Bronchial epithelial cell (primary cell): ENCODE measurements around the gene KNDC1. TPM values are rescaled to one million over a fixed set of nuclear protein-coding genes. Genes with fewer than 3 reads are reported as not detected.
A peak's percentile ranks its signal among the peaks of the same experiment; 100 is the strongest.

Source experiments
- DNase-seq: peaks from one replicate; pipeline ENCODE4 v3.0.0-alpha.2; 2010; ENCODE audit warnings: low read depth
- FAIRE-seq: peaks from 2 replicates; lab custom pipeline; 2011; peaks lifted over from hg19 to GRCh38; lab: Jason Lieb, UNC
- H3K27me3 ChIP-seq: 2 replicates; pipeline ENCODE4 v1.5.1; 2011; ENCODE audit warnings: low read length; ENCODE audit not compliant: control insufficient read depth, insufficient read depth
- H3K36me3 ChIP-seq: 2 replicates; pipeline ENCODE4 v1.5.1; 2011; ENCODE audit warnings: low read length; ENCODE audit not compliant: control insufficient read depth, insufficient read depth
- H3K4me3 ChIP-seq: 2 replicates; pipeline ENCODE4 v1.5.1; 2011; ENCODE audit warnings: mild to moderate bottlenecking, low read depth, low read length, control low read depth
- total RNA-seq: library from RNA; depleted of rRNA; stranded (reverse); fragments of >200 nt; gene quantifications from 2 replicates; pipeline ENCODE4 v1.2.1, GENCODE V29; 2014
- TF ChIP-seq, protein P1 (sequence below): IDR thresholded peaks from 2 replicates; pipeline ENCODE4 v1.5.1; 2011; ENCODE audit warnings: mild to moderate bottlenecking, moderate library complexity, low read length, control low read depth, inconsistent platforms; ENCODE audit not compliant: insufficient read depth, severe bottlenecking

Gene KNDC1
- total RNA-seq, 1 donor from 2014 or later = under 0.01 TPM

DNA sequence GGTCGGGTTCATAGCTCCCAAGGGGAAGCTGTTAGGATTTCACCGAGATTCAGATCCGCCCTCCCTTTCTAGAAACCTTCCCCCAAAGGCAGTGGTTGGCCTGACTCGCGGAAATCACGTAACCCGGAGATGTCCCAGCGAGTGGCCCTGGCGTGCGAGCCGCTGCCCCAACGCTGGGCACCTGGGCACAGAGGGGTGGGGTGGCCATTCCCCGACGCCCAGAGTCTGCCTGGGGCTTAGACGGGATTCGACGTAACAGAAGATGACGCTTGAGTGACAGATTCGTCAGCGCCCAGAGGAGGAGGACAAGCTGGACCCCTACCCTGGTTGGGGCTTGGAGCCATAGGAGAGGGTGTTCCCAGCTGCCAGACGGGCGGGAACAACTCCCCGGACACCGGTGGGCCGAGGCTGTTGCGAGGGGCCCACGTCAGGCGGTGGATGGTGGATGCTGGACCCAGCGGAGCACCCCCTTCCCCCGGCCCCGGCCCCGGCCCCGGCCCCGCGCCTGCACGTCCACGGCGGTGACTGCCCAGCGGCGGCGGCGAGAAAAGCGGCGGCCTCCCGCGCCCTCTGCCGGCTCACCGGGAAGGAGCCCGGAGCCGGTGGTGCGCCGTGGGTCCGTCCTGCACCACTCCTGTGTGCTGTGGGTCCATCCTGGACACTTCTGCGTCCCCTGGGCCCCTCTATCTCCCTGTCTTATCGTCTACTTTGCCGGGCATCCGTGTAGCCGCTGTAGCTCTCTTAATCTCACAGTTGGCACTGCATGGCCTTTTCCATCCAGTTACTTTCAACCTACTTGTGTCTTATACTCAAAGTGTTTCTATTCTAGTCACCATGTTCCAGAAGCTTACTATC, 35.4 kb upstream of the KNDC1 start:
- Histone ChIP-seq H3K4me3 (no peak overlapping the region), H3K36me3 (no peaks in the 10 kb centered on the region), H3K27me3 (no peaks in the 10 kb centered on the region)
- TF ChIP-seq, protein P1, sequence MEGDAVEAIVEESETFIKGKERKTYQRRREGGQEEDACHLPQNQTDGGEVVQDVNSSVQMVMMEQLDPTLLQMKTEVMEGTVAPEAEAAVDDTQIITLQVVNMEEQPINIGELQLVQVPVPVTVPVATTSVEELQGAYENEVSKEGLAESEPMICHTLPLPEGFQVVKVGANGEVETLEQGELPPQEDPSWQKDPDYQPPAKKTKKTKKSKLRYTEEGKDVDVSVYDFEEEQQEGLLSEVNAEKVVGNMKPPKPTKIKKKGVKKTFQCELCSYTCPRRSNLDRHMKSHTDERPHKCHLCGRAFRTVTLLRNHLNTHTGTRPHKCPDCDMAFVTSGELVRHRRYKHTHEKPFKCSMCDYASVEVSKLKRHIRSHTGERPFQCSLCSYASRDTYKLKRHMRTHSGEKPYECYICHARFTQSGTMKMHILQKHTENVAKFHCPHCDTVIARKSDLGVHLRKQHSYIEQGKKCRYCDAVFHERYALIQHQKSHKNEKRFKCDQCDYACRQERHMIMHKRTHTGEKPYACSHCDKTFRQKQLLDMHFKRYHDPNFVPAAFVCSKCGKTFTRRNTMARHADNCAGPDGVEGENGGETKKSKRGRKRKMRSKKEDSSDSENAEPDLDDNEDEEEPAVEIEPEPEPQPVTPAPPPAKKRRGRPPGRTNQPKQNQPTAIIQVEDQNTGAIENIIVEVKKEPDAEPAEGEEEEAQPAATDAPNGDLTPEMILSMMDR = peak; percentile 12
- FAIRE-seq (no peak), DNase-seq (no peak)

DNA sequence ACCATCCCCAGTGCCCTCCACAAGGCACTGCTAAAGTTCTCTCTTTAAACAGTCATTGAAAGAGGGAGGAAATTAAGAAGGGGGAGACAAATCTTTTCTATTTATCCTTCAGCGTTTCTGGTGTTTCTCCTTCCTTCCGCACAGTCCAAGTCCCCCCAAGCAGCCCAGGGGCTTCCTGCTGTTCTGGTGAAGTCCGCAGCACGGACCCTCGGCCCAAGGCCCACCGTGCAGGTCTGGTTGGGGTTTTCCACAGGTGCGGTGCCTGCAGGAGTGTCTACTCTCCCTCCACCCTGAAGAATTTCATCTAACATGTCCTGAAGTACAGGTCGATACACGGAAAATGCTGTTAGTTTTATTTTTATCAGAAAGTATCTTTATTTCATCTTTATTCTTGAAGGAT, 34.1 kb upstream of the KNDC1 start:
- no peak for DNase-seq
- no peaks in the 10 kb centered on the region for H3K36me3 ChIP-seq
- no peak overlapping the region for H3K4me3 ChIP-seq
- TF ChIP-seq, protein P1 = no peak
- no peaks in the 10 kb centered on the region for H3K27me3 ChIP-seq
- FAIRE-seq = no peak

DNA sequence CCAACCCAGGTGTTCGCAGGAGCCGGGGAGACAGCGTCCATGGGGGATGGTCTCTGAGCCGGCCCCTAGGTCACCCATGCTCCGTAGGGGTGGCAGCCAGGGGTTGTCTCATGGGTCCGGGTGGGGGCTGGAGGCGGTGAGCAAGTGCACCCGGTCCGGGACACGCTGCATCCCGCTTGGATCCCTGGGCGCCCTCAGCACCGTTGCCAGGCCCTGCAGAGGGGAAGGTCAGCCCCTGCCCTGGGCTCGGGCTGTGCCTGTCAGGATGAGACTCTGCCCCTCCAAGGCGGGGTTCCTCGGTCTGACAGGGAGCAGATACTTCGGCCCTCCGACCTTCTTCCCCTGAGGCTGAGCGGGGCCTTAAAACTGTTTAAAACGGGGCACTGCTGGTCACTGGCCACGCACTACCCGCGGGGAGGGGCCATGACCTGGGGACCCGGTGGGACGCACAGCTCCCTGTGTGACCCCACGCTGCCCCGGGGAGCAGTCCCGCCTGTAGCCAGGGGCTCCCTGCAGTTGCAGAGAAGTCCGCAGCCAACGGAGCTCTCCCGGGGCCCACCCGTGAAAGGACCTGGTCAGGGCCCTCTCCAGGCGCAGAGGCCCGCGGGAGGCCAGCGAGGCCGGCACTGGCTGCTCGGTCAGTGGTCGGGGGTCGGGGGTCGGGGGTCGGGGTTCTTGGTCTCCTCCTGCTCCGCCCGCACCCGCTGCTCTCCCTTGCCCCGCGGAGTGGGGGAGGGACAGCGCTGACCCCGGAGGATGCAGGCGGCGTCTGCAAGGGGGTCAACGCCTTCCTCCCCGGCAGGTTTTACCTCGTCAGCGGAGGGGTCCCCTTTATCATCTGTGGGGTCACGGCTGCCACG, 33.4 kb upstream of the KNDC1 start:
- TF ChIP-seq, protein P1 = no peak
- Histone ChIP-seq H3K4me3 (no peak overlapping the region), H3K36me3 (no peaks in the 10 kb centered on the region), H3K27me3 (no peaks in the 10 kb centered on the region)
- no peak for DNase-seq
- FAIRE-seq = no peak

DNA sequence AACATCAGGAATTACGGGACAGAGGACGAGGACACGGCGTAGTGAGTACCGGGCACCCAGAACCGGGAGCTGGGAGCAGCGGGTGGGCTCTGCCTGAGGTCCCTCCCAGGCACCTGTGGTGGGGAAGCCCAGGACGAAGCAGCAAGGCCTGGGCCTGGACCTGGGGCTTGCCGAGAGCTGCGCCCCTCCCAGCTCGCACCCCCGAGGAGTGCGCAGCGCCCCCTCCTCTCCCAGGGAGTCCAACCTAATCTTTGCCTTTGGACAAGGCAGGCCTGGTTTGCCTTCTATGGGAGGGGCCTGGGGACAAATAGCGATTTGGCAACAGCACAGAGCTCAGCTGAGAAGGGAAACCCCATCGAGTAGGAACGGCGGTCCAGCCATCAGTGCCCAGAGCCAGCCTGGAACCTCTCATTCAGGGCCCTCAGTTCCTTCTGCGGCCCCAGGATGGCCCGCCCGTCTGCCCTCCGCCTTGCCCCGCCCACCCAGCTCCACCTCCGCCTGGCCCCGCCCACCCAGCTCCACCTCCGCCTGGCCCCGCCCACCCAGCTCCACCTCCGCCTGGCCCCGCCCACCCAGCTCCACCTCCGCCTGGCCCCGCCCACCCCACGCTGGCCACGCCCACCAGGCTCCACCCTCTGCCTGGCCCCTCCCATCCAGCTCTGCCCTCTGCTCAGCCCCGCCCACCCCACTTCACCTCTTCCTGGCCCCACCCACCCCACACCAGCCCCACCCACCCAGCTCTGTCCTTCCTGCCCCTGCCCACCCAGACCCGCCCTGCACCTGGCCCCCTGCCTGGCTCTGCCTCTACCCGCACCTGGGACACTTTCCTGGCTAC, 32.5 kb upstream of the KNDC1 start:
- DNase-seq (no peak), FAIRE-seq (no peak)
- Histone ChIP-seq H3K27me3 (no peaks in the 10 kb centered on the region), H3K36me3 (no peaks in the 10 kb centered on the region), H3K4me3 (no peak overlapping the region)
- TF ChIP-seq, protein P1 = no peak

DNA sequence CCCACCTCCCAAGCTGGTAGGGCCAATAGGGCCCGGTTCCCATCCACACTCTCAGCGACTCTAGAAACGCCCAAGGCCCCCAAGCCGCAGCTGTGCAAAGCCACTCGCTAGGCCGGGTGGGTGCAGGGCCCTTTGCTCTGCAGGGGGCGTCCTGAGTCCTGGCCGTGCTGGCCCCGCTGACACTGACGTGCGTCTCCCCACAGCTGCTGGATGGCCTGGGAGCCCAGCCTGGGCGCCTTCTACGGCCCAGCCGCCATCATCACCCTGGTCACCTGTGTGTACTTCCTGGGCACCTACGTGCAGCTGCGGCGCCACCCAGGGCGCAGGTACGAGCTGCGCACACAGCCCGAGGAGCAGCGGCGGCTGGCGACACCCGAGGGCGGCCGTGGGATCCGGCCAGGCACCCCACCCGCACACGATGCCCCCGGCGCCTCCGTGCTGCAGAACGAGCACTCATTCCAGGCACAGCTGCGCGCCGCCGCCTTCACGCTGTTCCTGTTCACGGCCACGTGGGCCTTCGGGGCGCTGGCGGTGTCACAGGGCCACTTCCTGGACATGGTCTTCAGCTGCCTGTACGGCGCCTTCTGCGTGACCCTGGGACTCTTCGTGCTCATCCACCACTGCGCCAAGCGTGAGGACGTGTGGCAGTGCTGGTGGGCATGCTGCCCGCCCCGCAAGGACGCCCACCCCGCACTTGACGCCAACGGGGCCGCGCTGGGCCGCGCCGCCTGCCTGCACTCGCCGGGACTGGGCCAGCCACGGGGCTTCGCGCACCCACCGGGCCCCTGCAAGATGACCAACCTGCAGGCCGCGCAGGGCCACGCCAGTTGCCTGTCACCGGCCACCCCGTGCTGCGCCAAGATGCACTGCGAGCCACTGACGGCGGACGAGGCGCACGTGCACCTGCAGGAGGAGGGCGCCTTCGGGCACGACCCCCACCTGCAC, 31.6 kb upstream of the KNDC1 start:
- Histone ChIP-seq H3K27me3 (no peaks in the 10 kb centered on the region), H3K36me3 (no peaks in the 10 kb centered on the region), H3K4me3 (no peak overlapping the region)
- FAIRE-seq (no peak), DNase-seq (no peak)
- TF ChIP-seq, protein P1 = no peak
